IPS DF 19.7 (cell line): ENCODE data around the gene ANKS3.

Experiments
- DNase-seq: peaks from one replicate; pipeline ENCODE4 v3.0.0-alpha.2; 2013; ENCODE audit warnings: low read depth, low spot score

The ANKS3 gene

GRCh38 chr16:4696172-4696904, 37.7 kb downstream of the ANKS3 start:
- no peak for DNase-seq

GRCh38 chr16:4695473-4696171, 38.4 kb downstream of the ANKS3 start:
- no peak for DNase-seq

GRCh38 chr16:4694642-4695451, 39.2 kb downstream of the ANKS3 start:
- no peak for DNase-seq

GRCh38 chr16:4693956-4694641, 40.0 kb downstream of the ANKS3 start:
- no peak for DNase-seq

- DNase-seq, result peak; percentile 86
Measured at GRCh38 chr16:4693296-4693955, 40.6 kb downstream of the ANKS3 start, which contains the start of gene NUDT16L1. Gene NUDT16L1 (plus strand): TSS chr16:4693562. CDS start chr16:4693727, 165 bp downstream.

- DNase-seq, result no peak
Measured at GRCh38 chr16:4692460-4693295, 41.4 kb downstream of the ANKS3 start.

GRCh38 chr16:4691666-4692412, 42.2 kb downstream of the ANKS3 start:
- DNase-seq, result no peak

GRCh38 chr16:4690946-4691665, 43.0 kb downstream of the ANKS3 start:
- DNase-seq, result no peak

GRCh38 chr16:4689864-4690704, 44.0 kb downstream of the ANKS3 start:
- no peak for DNase-seq

- no peak for DNase-seq
Measured at GRCh38 chr16:4689091-4689671, 44.9 kb downstream of the ANKS3 start.

GRCh38 chr16:4688674-4689045, 45.4 kb downstream of the ANKS3 start:
- DNase-seq, result no peak

- no peak for DNase-seq
Measured at GRCh38 chr16:4687946-4688673, 46.0 kb downstream of the ANKS3 start.

GRCh38 chr16:4687416-4687815, 46.7 kb downstream of the ANKS3 start:
- no peak for DNase-seq

- DNase-seq, result no peak
Measured at GRCh38 chr16:4686497-4687210, 47.4 kb downstream of the ANKS3 start.

GRCh38 chr16:4685776-4686496, 48.1 kb downstream of the ANKS3 start:
- no peak for DNase-seq

GRCh38 chr16:4685292-4685691, 48.8 kb downstream of the ANKS3 start:
- DNase-seq, result no peak
